ENCODE measurements around the gene FTH1. TPM values are rescaled to one million over a fixed set of nuclear protein-coding genes. Genes with fewer than 3 reads are reported as not detected.

FTH1 gene
- total RNA-seq, 2 experiments from 2014 or later: 2,313 to 2,400 TPM

DNA sequence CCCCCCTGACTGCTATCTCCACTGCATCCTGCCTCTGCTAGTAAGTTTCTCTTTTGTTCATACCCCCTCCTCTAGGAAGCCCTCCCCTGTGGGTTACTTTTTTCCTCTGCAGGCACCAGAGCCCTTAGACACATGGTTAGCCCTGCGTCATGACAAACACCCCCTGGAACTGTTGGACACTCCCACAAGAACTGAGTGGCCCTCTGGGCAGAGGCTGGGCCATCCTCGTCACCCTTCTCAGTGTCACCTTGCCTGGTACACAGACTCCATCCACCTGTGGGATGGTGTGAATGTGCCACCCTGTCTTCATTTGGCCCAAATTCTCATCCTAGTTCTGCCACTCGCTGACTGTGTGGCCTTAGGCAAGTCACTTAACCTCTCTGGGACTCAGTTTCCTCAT, 46.0 kb downstream of the FTH1 start:
- Histone ChIP-seq H3K4me1 (ENCODE audit: insufficient read depth, low read length) (peaks cover 11% of the 10 kb centered on the region), H3K36me3 (ENCODE audit: insufficient read depth, low read length) (no peaks in the 10 kb centered on the region), H3K27me3 (ENCODE audit: control insufficient read depth in 1 of 2, insufficient read depth in 2 of 2, low read length in 2 of 2) (peaks cover 25 to 35% of the 10 kb centered on the region in 2 experiments), H3K9me3 (ENCODE audit: control insufficient read depth in 1 of 2, insufficient read depth in 1 of 2, low read length in 2 of 2) (peaks cover 0 to 2% of the 10 kb centered on the region in 2 experiments), H3K4me3 (ENCODE audit: low read length) (no peak overlapping the region), H3K27ac (ENCODE audit: low read depth in 1 of 2, low read length in 2 of 2) (no peak overlapping the region)
- no peak for TF ChIP-seq CTCF (IDR thresholded peaks at IDR 0.05)
- Mint-ChIP-seq H3K4me1 (ENCODE audit: low read depth) (peaks cover 10% of the 10 kb centered on the region), H3K27ac (no peak overlapping the region), H3K4me3 (no peak overlapping the region), H3K9me3 (no peaks in the 10 kb centered on the region), H3K27me3 (peaks cover 55% of the 10 kb centered on the region), H3K36me3 (ENCODE audit: low read depth) (no peaks in the 10 kb centered on the region)
- POLR2A ChIA-PET: no interaction called here
- ATAC-seq (ENCODE audit: poor library complexity) (no peak), DNase-seq (no peak)
- CTCF ChIA-PET: interaction anchor here (1.3 kb wide), 1 partner anchor 23 kb away, joined by 3 read pairs; no protein-coding TSS in a partner anchor
- intact Hi-C loops (cut with DNase I, micrococcal nuclease): loop anchor here in 1 of 2 experiments (5.0 kb wide), 1 partner anchor 59 kb away; no protein-coding TSS in a partner anchor

DNA sequence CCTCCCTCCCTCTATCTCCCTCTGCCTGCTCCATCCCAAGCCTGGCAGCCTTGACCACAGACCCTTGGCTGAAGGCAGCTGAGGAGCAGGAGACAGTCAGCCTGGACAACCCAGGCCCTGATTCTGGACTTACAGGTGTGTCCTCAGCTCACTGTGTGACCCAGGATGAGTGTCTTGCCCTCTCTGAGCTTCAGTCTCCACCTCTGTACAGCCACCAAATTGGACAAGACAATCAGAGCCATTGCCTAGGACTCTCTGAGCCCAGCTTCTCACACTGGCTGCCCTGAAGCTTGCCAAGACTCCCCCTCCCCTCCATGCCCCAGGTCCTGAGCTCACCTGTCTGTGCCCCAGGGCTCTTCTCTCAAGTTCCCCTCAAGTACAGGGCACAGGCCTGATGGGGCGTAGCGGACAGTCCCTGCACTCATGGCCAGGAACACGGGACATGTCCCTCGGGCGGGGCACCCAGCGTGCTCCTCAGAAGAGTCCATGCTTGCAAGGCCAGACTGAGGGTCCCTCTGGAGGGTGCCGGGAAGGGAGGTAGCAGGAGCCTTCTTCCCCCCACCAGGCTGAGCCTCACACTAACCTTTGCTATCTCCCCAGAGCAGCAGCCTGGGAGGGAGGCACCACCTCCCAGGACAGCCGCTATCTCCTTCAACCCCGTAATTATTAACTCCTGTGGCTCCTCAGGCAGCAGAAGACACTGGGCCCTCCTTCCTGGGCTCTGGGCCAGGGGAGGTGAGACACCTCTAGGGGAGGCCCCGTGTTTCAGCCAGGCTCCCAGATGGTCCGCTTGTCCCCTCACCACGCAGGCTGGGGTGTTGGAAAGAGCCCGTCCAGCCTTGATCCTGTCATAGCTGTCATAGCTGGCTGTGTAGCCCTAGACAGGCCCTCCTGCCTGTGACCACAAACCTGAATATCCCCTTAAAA, 47.5 kb downstream of the FTH1 start:
- no peak overlapping the region for H3K4me3 ChIP-seq (ENCODE audit: low read length)
- peaks cover 0 to 7% of the 10 kb centered on the region in 2 experiments for H3K9me3 ChIP-seq (ENCODE audit: control insufficient read depth in 1 of 2, insufficient read depth in 1 of 2, low read length in 2 of 2)
- ChIA-PET CTCF (no interaction called here), POLR2A (no interaction called here)
- TF ChIP-seq CTCF (IDR thresholded peaks at IDR 0.05): no peak
- Mint-ChIP-seq H3K27me3 (peaks cover 64% of the 10 kb centered on the region), H3K9me3 (no peaks in the 10 kb centered on the region), H3K27ac (no peak overlapping the region), H3K4me1 (ENCODE audit: low read depth) (peaks cover 15% of the 10 kb centered on the region), H3K4me3 (no peak overlapping the region), H3K36me3 (ENCODE audit: low read depth) (no peaks in the 10 kb centered on the region)
- no peak for DNase-seq
- no peaks in the 10 kb centered on the region for H3K36me3 ChIP-seq (ENCODE audit: insufficient read depth, low read length)
- peaks cover 30 to 39% of the 10 kb centered on the region in 2 experiments for H3K27me3 ChIP-seq (ENCODE audit: control insufficient read depth in 1 of 2, insufficient read depth in 2 of 2, low read length in 2 of 2)
- intact Hi-C loops (cut with DNase I, micrococcal nuclease): loop anchor here in 1 of 2 experiments (5.0 kb wide), 1 partner anchor 58 kb away; no protein-coding TSS in a partner anchor
- no peak for ATAC-seq (ENCODE audit: poor library complexity)
- H3K27ac ChIP-seq (ENCODE audit: low read depth in 1 of 2, low read length in 2 of 2): no peak overlapping the region
- peaks cover 13% of the 10 kb centered on the region for H3K4me1 ChIP-seq (ENCODE audit: insufficient read depth, low read length)

- ChIA-PET CTCF (no interaction called here), POLR2A (no interaction called here)
- ATAC-seq (ENCODE audit: poor library complexity): no peak
- Mint-ChIP-seq H3K27me3 (peaks cover 73% of the 10 kb centered on the region), H3K4me1 (ENCODE audit: low read depth) (peaks cover 15% of the 10 kb centered on the region), H3K4me3 (no peak overlapping the region), H3K36me3 (ENCODE audit: low read depth) (no peaks in the 10 kb centered on the region), H3K27ac (no peak overlapping the region), H3K9me3 (no peaks in the 10 kb centered on the region)
- Histone ChIP-seq H3K27me3 (ENCODE audit: control insufficient read depth in 1 of 2, insufficient read depth in 2 of 2, low read length in 2 of 2) (peaks cover 32 to 42% of the 10 kb centered on the region in 2 experiments), H3K9me3 (ENCODE audit: control insufficient read depth in 1 of 2, insufficient read depth in 1 of 2, low read length in 2 of 2) (peaks cover 0 to 7% of the 10 kb centered on the region in 2 experiments), H3K36me3 (ENCODE audit: insufficient read depth, low read length) (no peaks in the 10 kb centered on the region), H3K4me3 (ENCODE audit: low read length) (no peak overlapping the region), H3K27ac (ENCODE audit: low read depth in 1 of 2, low read length in 2 of 2) (no peak overlapping the region), H3K4me1 (ENCODE audit: insufficient read depth, low read length) (peaks cover 13% of the 10 kb centered on the region)
- no peak for DNase-seq
- no peak for TF ChIP-seq CTCF (IDR thresholded peaks at IDR 0.05)
- intact Hi-C loops (cut with DNase I, micrococcal nuclease): no loop called here
Measured at GRCh38 chr11:61918938-61919704, 48.3 kb downstream of the FTH1 start.
